KMS-11 (cell line): Measurements from ENCODE around the gene UTS2B.

Experiments used
- H2AFZ ChIP-seq: fragments of 200-600 bp; sonication (generic); 2 replicates; pipeline ENCODE4 v1.6.1; 2016; ENCODE audit warnings: antibody characterized with exemption, mixed run types, low read depth
- H3K27ac ChIP-seq: fragments of 200-600 bp; sonication (generic); 2 replicates; pipeline ENCODE4 v1.6.1; 2016; ENCODE audit warnings: mild to moderate bottlenecking, mixed run types
- H3K27me3 ChIP-seq: fragments of 200-600 bp; sonication (generic); 2 replicates; pipeline ENCODE4 v1.6.1; 2017; ENCODE audit warnings: mild to moderate bottlenecking, low read depth, mixed run types, moderate library complexity; ENCODE audit not compliant: insufficient read depth
- H3K36me3 ChIP-seq: fragments of 200-600 bp; sonication (generic); 2 replicates; pipeline ENCODE4 v1.6.1; 2017; ENCODE audit warnings: mild to moderate bottlenecking, mixed run types; ENCODE audit not compliant: insufficient read depth
- H3K4me1 ChIP-seq: fragments of 200-600 bp; sonication (generic); 2 replicates; pipeline ENCODE4 v1.6.1; 2016; ENCODE audit warnings: mild to moderate bottlenecking, low read depth, mixed run types; ENCODE audit not compliant: poor library complexity, severe bottlenecking
- H3K4me2 ChIP-seq: fragments of 200-600 bp; sonication (generic); 2 replicates; pipeline ENCODE4 v1.7.0; 2016; ENCODE audit warnings: mild to moderate bottlenecking, mixed run types
- H3K4me3 ChIP-seq: fragments of 200-600 bp; sonication (generic); IDR thresholded peaks from 2 replicates; pipeline ENCODE4 v1.6.1; 2017; ENCODE audit warnings: low read depth, low read length, mixed read lengths; ENCODE audit not compliant: insufficient read depth
- H3K79me2 ChIP-seq: fragments of 200-600 bp; sonication (generic); 2 replicates; pipeline ENCODE4 v1.6.1; 2016; ENCODE audit warnings: low read depth, mixed run types; ENCODE audit not compliant: insufficient read depth
- H3K9ac ChIP-seq: fragments of 200-600 bp; sonication (generic); 2 replicates; pipeline ENCODE4 v1.6.1; 2016; ENCODE audit warnings: mild to moderate bottlenecking, mixed run types
- H4K20me1 ChIP-seq: fragments of 200-600 bp; sonication (generic); 2 replicates; pipeline ENCODE4 v1.6.1; 2016; ENCODE audit warnings: mild to moderate bottlenecking, mixed run types; ENCODE audit not compliant: insufficient read depth
- CTCF ChIP-seq: fragments of 200-600 bp; sonication (generic); conservative IDR thresholded peaks from 2 replicates; pipeline ENCODE4 v1.6.1; 2017; ENCODE audit warnings: low read depth, mild to moderate bottlenecking, antibody characterized with exemption, low read length, moderate library complexity, mixed read lengths

The UTS2B gene

GRCh38 chr3:191306428-191306827 is 23.9 kb downstream of the UTS2B start:
- Histone ChIP-seq H3K36me3 (no peaks in the 10 kb centered on the region), H3K4me3 (no peak overlapping the region), H3K79me2 (no peaks in the 10 kb centered on the region), H3K27ac (no peak overlapping the region), H3K4me2 (no peak overlapping the region), H2AFZ (no peak overlapping the region), H3K9ac (no peak overlapping the region), H3K4me1 (peaks cover 5% of the 10 kb centered on the region), H4K20me1 (no peaks in the 10 kb centered on the region), H3K27me3 (no peaks in the 10 kb centered on the region)
- no peak for TF ChIP-seq CTCF

- TF ChIP-seq CTCF, result no peak
- Histone ChIP-seq H4K20me1 (no peaks in the 10 kb centered on the region), H3K4me1 (peaks cover 33% of the 10 kb centered on the region), H3K27me3 (no peaks in the 10 kb centered on the region), H2AFZ (no peak overlapping the region), H3K79me2 (no peaks in the 10 kb centered on the region), H3K4me2 (no peak overlapping the region), H3K36me3 (no peaks in the 10 kb centered on the region), H3K9ac (no peak overlapping the region), H3K27ac (no peak overlapping the region), H3K4me3 (no peak overlapping the region)
Measured at GRCh38 chr3:191303596-191303995, 26.7 kb downstream of the UTS2B start.

GRCh38 chr3:191302451-191302850 is 27.9 kb downstream of the UTS2B start:
- no peaks in the 10 kb centered on the region for H3K79me2 ChIP-seq
- H3K27ac ChIP-seq, result no peak overlapping the region
- no peaks in the 10 kb centered on the region for H3K36me3 ChIP-seq
- no peak overlapping the region for H3K4me2 ChIP-seq
- no peak overlapping the region for H3K9ac ChIP-seq
- H3K27me3 ChIP-seq, result no peaks in the 10 kb centered on the region
- no peak overlapping the region for H2AFZ ChIP-seq
- H4K20me1 ChIP-seq, result no peaks in the 10 kb centered on the region
- peaks cover 43% of the 10 kb centered on the region for H3K4me1 ChIP-seq
- no peak for TF ChIP-seq CTCF
- H3K4me3 ChIP-seq, result no peak overlapping the region

- no peaks in the 10 kb centered on the region for H3K36me3 ChIP-seq
- no peaks in the 10 kb centered on the region for H3K27me3 ChIP-seq
- H3K4me2 ChIP-seq, result no peak overlapping the region; the same call in 1 of the 2 replicates
- no peak overlapping the region for H2AFZ ChIP-seq
- H3K27ac ChIP-seq, result no peak overlapping the region
- no peaks in the 10 kb centered on the region for H3K79me2 ChIP-seq
- no peak for TF ChIP-seq CTCF
- no peak overlapping the region for H3K4me3 ChIP-seq
- no peak overlapping the region for H3K9ac ChIP-seq
- no peaks in the 10 kb centered on the region for H4K20me1 ChIP-seq
- H3K4me1 ChIP-seq, result peaks cover 49% of the 10 kb centered on the region
Measured at GRCh38 chr3:191301782-191302411, 28.4 kb downstream of the UTS2B start.
